ENCODE results near the gene MACROD2.

Gene MACROD2

DNA sequence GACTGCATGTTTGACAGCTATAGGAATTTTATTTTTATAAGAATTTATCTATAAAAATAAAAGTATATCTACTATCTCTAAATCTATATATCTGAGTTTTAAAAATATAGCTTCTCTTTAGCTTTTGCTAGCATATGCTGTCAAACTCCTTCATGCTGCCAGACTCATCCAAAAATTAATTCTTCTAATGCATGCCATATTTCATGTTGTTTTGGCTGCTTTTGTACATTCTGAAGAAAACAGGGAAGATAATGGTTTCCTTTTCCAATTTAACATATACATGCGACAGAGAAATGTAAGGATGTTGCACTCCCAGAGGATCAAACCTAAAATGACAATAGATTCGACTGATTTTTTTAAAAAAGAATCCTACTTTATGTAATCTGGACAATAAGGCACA lies 919.3 kb downstream of the MACROD2 start (continued):
- TF ChIP-seq BACH2 (CRISPR knock-in tag; IDR thresholded peaks at IDR 0.05; ENCODE audit: borderline replicate concordance) = no peak
- TF ChIP-seq ZFP30 (CRISPR knock-in tag; IDR thresholded peaks at IDR 0.05) = no peak

DNA sequence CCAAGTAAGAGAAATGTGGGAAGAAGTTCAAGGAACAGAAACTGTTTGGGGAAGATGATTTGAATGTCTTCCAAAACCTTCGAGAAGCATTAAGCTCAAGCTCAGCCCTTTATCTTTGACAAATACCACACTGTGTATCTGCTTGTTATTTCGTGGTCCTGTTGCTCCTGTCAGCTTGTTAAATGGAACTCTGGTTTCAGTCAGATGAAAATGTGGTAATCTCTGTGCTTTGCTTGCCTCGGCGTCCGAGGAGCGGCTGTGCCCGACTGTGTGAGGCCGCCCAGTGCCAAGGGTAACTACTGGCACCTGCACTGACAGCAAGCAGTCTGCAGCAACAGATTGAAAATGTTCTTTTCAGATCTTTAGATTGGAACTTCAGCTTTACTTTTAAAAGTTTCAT lies 920.0 kb downstream of the MACROD2 start:
- TF ChIP-seq, protein P1, sequence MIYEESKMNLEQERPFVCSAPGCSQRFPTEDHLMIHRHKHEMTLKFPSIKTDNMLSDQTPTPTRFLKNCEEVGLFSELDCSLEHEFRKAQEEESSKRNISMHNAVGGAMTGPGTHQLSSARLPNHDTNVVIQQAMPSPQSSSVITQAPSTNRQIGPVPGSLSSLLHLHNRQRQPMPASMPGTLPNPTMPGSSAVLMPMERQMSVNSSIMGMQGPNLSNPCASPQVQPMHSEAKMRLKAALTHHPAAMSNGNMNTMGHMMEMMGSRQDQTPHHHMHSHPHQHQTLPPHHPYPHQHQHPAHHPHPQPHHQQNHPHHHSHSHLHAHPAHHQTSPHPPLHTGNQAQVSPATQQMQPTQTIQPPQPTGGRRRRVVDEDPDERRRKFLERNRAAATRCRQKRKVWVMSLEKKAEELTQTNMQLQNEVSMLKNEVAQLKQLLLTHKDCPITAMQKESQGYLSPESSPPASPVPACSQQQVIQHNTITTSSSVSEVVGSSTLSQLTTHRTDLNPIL (CRISPR knock-in tag; IDR thresholded peaks at IDR 0.05; ENCODE audit: low read depth) = peak; percentile 48; the same call in 1 of the 2 replicates
- TF ChIP-seq ISL1 (CRISPR knock-in tag; IDR thresholded peaks at IDR 0.05) (peak; percentile 94), TCF4 (CRISPR knock-in tag; IDR thresholded peaks at IDR 0.05; ENCODE audit: borderline replicate concordance) (peak; percentile 91), ZNF8 (CRISPR knock-in tag; IDR thresholded peaks at IDR 0.05) (no peak), ZNF565 (CRISPR knock-in tag; conservative IDR thresholded peaks at IDR 0.05; ENCODE audit: low read depth) (no peak), ZFP30 (CRISPR knock-in tag; IDR thresholded peaks at IDR 0.05) (no peak), SNAI2 (CRISPR knock-in tag; IDR thresholded peaks at IDR 0.05) (peak; percentile 23; the same call in 1 of the 2 replicates), TOX (CRISPR knock-in tag; IDR thresholded peaks at IDR 0.05; ENCODE audit: borderline replicate concordance) (0 out of 2 replicates have a peak, but pooled peaks have one; percentile 27)
- TF ChIP-seq, protein P2, sequence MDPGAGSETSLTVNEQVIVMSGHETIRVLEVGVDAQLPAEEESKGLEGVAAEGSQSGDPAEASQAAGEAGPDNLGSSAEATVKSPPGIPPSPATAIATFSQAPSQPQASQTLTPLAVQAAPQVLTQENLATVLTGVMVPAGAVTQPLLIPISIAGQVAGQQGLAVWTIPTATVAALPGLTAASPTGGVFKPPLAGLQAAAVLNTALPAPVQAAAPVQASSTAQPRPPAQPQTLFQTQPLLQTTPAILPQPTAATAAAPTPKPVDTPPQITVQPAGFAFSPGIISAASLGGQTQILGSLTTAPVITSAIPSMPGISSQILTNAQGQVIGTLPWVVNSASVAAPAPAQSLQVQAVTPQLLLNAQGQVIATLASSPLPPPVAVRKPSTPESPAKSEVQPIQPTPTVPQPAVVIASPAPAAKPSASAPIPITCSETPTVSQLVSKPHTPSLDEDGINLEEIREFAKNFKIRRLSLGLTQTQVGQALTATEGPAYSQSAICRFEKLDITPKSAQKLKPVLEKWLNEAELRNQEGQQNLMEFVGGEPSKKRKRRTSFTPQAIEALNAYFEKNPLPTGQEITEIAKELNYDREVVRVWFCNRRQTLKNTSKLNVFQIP (CRISPR knock-in tag; IDR thresholded peaks at IDR 0.05; ENCODE audit: borderline replicate concordance, low read depth) = no peak
- TF ChIP-seq, protein P3, sequence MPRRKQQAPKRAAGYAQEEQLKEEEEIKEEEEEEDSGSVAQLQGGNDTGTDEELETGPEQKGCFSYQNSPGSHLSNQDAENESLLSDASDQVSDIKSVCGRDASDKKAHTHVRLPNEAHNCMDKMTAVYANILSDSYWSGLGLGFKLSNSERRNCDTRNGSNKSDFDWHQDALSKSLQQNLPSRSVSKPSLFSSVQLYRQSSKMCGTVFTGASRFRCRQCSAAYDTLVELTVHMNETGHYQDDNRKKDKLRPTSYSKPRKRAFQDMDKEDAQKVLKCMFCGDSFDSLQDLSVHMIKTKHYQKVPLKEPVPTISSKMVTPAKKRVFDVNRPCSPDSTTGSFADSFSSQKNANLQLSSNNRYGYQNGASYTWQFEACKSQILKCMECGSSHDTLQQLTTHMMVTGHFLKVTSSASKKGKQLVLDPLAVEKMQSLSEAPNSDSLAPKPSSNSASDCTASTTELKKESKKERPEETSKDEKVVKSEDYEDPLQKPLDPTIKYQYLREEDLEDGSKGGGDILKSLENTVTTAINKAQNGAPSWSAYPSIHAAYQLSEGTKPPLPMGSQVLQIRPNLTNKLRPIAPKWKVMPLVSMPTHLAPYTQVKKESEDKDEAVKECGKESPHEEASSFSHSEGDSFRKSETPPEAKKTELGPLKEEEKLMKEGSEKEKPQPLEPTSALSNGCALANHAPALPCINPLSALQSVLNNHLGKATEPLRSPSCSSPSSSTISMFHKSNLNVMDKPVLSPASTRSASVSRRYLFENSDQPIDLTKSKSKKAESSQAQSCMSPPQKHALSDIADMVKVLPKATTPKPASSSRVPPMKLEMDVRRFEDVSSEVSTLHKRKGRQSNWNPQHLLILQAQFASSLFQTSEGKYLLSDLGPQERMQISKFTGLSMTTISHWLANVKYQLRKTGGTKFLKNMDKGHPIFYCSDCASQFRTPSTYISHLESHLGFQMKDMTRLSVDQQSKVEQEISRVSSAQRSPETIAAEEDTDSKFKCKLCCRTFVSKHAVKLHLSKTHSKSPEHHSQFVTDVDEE (CRISPR knock-in tag; IDR thresholded peaks at IDR 0.05) = peak; percentile 90
- TF ChIP-seq, protein P4, sequence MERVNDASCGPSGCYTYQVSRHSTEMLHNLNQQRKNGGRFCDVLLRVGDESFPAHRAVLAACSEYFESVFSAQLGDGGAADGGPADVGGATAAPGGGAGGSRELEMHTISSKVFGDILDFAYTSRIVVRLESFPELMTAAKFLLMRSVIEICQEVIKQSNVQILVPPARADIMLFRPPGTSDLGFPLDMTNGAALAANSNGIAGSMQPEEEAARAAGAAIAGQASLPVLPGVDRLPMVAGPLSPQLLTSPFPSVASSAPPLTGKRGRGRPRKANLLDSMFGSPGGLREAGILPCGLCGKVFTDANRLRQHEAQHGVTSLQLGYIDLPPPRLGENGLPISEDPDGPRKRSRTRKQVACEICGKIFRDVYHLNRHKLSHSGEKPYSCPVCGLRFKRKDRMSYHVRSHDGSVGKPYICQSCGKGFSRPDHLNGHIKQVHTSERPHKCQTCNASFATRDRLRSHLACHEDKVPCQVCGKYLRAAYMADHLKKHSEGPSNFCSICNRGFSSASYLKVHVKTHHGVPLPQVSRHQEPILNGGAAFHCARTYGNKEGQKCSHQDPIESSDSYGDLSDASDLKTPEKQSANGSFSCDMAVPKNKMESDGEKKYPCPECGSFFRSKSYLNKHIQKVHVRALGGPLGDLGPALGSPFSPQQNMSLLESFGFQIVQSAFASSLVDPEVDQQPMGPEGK (CRISPR knock-in tag; IDR thresholded peaks at IDR 0.05; ENCODE audit: borderline replicate concordance) = 0 out of 2 replicates have a peak, but pooled peaks have one; percentile 47
- ATAC-seq = peak; percentile 94

DNA sequence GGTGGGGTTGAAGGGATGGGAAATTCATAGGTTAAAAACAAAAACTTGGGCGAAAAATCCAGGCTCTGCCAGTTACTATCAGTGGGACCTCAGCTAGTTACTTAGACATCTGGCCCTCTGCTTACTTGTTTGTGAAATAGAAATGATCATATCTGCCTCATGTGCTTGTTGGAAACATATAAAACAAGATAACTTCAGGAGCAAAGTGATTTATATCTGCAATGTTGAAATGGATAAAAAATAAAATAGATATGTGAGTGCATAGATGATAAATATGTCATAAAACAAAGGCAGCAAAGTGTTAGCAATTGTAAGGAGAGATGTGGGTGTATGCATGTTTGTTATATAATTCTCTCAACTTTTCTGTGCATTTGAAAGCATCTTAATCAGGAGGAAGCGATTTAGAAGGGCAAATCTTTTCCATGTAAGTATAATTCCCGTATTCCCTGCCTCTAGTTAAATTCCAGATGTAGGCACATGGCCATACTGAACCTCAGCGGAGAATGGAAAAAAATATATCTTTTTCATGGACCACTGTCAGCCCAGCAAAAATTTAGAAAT lies 921.1 kb downstream of the MACROD2 start:
- ATAC-seq = no peak
- TF ChIP-seq ISL1 (CRISPR knock-in tag; IDR thresholded peaks at IDR 0.05) = no peak
- TF ChIP-seq TCF4 (CRISPR knock-in tag; IDR thresholded peaks at IDR 0.05; ENCODE audit: borderline replicate concordance) = no peak
- TF ChIP-seq ZNF8 (CRISPR knock-in tag; IDR thresholded peaks at IDR 0.05) = no peak
- no peak for TF ChIP-seq TOX (CRISPR knock-in tag; IDR thresholded peaks at IDR 0.05; ENCODE audit: borderline replicate concordance)
- TF ChIP-seq, protein P2 (CRISPR knock-in tag; IDR thresholded peaks at IDR 0.05; ENCODE audit: borderline replicate concordance, low read depth) = no peak
- TF ChIP-seq ZC3H10 (CRISPR knock-in tag; IDR thresholded peaks at IDR 0.05) = no peak
- TF ChIP-seq BACH2 (CRISPR knock-in tag; IDR thresholded peaks at IDR 0.05; ENCODE audit: borderline replicate concordance) = no peak
- no peak for TF ChIP-seq ZNF70 (CRISPR knock-in tag; IDR thresholded peaks at IDR 0.05)
- no peak for TF ChIP-seq OSR1 (CRISPR knock-in tag; IDR thresholded peaks at IDR 0.05)
- no peak for TF ChIP-seq PPARA (CRISPR knock-in tag; IDR thresholded peaks at IDR 0.05; ENCODE audit: borderline replicate concordance)

DNA sequence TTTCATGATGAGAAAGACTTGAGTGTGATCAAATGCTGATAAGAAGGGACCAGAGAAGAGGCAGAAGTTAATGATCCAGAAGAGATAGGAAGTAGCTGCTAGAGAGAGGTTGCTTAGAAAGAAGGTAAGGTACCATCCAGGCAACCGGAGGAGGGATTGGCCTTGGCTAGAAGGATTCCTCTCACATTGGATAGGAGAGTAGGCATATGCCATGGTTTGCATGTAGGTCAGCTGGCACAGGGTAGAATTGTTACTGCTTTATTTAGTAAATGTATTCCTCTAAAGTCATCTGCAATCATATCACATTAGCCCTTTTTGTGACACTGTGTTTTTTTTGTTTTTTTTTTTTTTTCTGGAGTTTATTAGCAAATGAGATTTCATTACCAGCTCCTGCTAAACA lies 923.0 kb downstream of the MACROD2 start:
- no peak for TF ChIP-seq SNAI2 (CRISPR knock-in tag; IDR thresholded peaks at IDR 0.05)
- TF ChIP-seq, protein P3 (CRISPR knock-in tag; IDR thresholded peaks at IDR 0.05) = no peak
- TF ChIP-seq ZNF565 (CRISPR knock-in tag; conservative IDR thresholded peaks at IDR 0.05; ENCODE audit: low read depth) = no peak
- TF ChIP-seq PPARA (CRISPR knock-in tag; IDR thresholded peaks at IDR 0.05; ENCODE audit: borderline replicate concordance) = no peak
- no peak for TF ChIP-seq ZFP30 (CRISPR knock-in tag; IDR thresholded peaks at IDR 0.05)
- TF ChIP-seq RARB (CRISPR knock-in tag; IDR thresholded peaks at IDR 0.05) = no peak
- TF ChIP-seq, protein P4 (CRISPR knock-in tag; IDR thresholded peaks at IDR 0.05; ENCODE audit: borderline replicate concordance) = no peak
- no peak for TF ChIP-seq ZNF8 (CRISPR knock-in tag; IDR thresholded peaks at IDR 0.05)
- ATAC-seq = no peak
